Amniotic stem cell (primary cell): ENCODE measurements around the gene RFC4.

ENCODE experiments used
- DNase-seq: peaks from one replicate; lab custom pipeline; 2025; lab: John Stamatoyannopoulos, UW

The RFC4 gene

GRCh38 chr3:186786922-186787321, 19.4 kb downstream of the RFC4 start:
- DNase-seq = no peak

GRCh38 chr3:186785495-186786018, 20.7 kb downstream of the RFC4 start:
- no peak for DNase-seq

GRCh38 chr3:186784820-186785494, 21.3 kb downstream of the RFC4 start:
- DNase-seq = no peak

GRCh38 chr3:186783731-186784515, 22.4 kb downstream of the RFC4 start:
- no peak for DNase-seq

GRCh38 chr3:186783058-186783730, 23.1 kb downstream of the RFC4 start, which contains the start of gene EIF4A2:
Gene EIF4A2, plus strand, starts transcription at chr3:186783577. Its CDS starts 34 bp downstream, at chr3:186783611.
- DNase-seq = peak; percentile 82

GRCh38 chr3:186782542-186783057, 23.7 kb downstream of the RFC4 start:
- no peak for DNase-seq

GRCh38 chr3:186779204-186779603, 27.1 kb downstream of the RFC4 start:
- DNase-seq = no peak

- no peak for DNase-seq
Measured at GRCh38 chr3:186775999-186776398, 30.3 kb downstream of the RFC4 start.

GRCh38 chr3:186772701-186773417, 33.4 kb downstream of the RFC4 start:
- no peak for DNase-seq

- no peak for DNase-seq
Measured at GRCh38 chr3:186772281-186772694, 34.0 kb downstream of the RFC4 start.

- no peak for DNase-seq
Measured at GRCh38 chr3:186760897-186761447, 45.3 kb downstream of the RFC4 start.

GRCh38 chr3:186760141-186760833, 46.0 kb downstream of the RFC4 start:
- DNase-seq = no peak

- no peak for DNase-seq
Measured at GRCh38 chr3:186759231-186759930, 46.9 kb downstream of the RFC4 start.

- no peak for DNase-seq
Measured at GRCh38 chr3:186757686-186758220, 48.5 kb downstream of the RFC4 start.

GRCh38 chr3:186757214-186757613, 49.1 kb downstream of the RFC4 start:
- DNase-seq = no peak

GRCh38 chr3:186754871-186755270, 51.4 kb downstream of the RFC4 start:
- no peak for DNase-seq

GRCh38 chr3:186754006-186754405, 52.3 kb downstream of the RFC4 start:
- no peak for DNase-seq

- DNase-seq = no peak
Measured at GRCh38 chr3:186751480-186751879, 54.8 kb downstream of the RFC4 start.

- DNase-seq = no peak
Measured at GRCh38 chr3:186750316-186750715, 56.0 kb downstream of the RFC4 start.

GRCh38 chr3:186746008-186746407, 60.3 kb downstream of the RFC4 start:
- no peak for DNase-seq
